ENCODE data around the gene ARHGAP25. TPM values are rescaled to one million over a fixed set of nuclear protein-coding genes. Genes with fewer than 3 reads are reported as not detected.

The ARHGAP25 gene
- total and polyA plus RNA-seq, 4 donors: 3.5 to 7.0 (median 5.3) TPM

- Histone ChIP-seq H3K27me3 (ENCODE audit: control insufficient read depth in 4 of 4, insufficient read depth in 4 of 4, low read length in 3 of 4) (no peaks in the 10 kb centered on the region), H3K9me3 (ENCODE audit: control insufficient read depth in 4 of 4, low read length in 3 of 4) (no peaks in the 10 kb centered on the region), H3K4me3 (ENCODE audit: low read depth in 1 of 3, low read length in 3 of 3) (no peak overlapping the region), H3K9ac (ENCODE audit: low read depth in 1 of 2, low read length in 2 of 2) (no peak overlapping the region), H3K27ac (ENCODE audit: low read depth in 1 of 2, low read length in 2 of 2) (no peak overlapping the region), H3K36me3 (ENCODE audit: control insufficient read depth in 4 of 4, insufficient read depth in 3 of 4, low read depth in 1 of 4, low read length in 3 of 4) (no peaks in the 10 kb centered on the region), H3K4me1 (ENCODE audit: control insufficient read depth in 4 of 4, insufficient read depth in 4 of 4, low read length in 3 of 4) (peaks cover 0 to 4% (median 0%) of the 10 kb centered on the region in 4 donors)
- no peak for TF ChIP-seq GABPA (IDR thresholded peaks at IDR 0.05 in 1 of 2, conservative IDR thresholded peaks at IDR 0.05 in 1 of 2)
- no peak for TF ChIP-seq HNF4G (IDR thresholded peaks at IDR 0.05)
- no peak for TF ChIP-seq RAD21 (IDR thresholded peaks at IDR 0.05)
- TF ChIP-seq ZBTB33 (IDR thresholded peaks at IDR 0.05): no peak
- TF ChIP-seq JUND (IDR thresholded peaks at IDR 0.05): no peak
- no peak for TF ChIP-seq HNF4A (conservative IDR thresholded peaks at IDR 0.05)
- TF ChIP-seq EGR1 (IDR thresholded peaks at IDR 0.05; ENCODE audit: low read depth in 2 of 2): no peak
- TF ChIP-seq SP1 (IDR thresholded peaks at IDR 0.05): no peak
- no peak for TF ChIP-seq ATF3 (IDR thresholded peaks at IDR 0.05)
- no peak for TF ChIP-seq MAX (IDR thresholded peaks at IDR 0.05)
- no peak for TF ChIP-seq REST (IDR thresholded peaks at IDR 0.05)
- TF ChIP-seq CTCF (IDR thresholded peaks at IDR 0.05; ENCODE audit: low read depth, low read length, missing input control): no peak
- no peak for TF ChIP-seq FOXA1 (IDR thresholded peaks at IDR 0.05)
- TF ChIP-seq RXRA (IDR thresholded peaks at IDR 0.05): no peak
- no peak for TF ChIP-seq YY1 (IDR thresholded peaks at IDR 0.05)
- TF ChIP-seq NR2F2 (IDR thresholded peaks at IDR 0.05): no peak
- TF ChIP-seq FOXA2 (IDR thresholded peaks at IDR 0.05): no peak
- DNase-seq (ENCODE audit: low spot score): no peak
Measured at GRCh38 chr2:68861330-68861729, 126.7 kb downstream of the ARHGAP25 start.

GRCh38 chr2:68862889-68863288 lies 128.3 kb downstream of the ARHGAP25 start:
- WGBS: 81% methylated on average over 7 of the region's 7 CpGs
- Histone ChIP-seq H3K9ac (ENCODE audit: low read depth in 1 of 2, low read length in 2 of 2) (no peak overlapping the region), H3K4me3 (ENCODE audit: low read depth in 1 of 3, low read length in 3 of 3) (no peak overlapping the region), H3K36me3 (ENCODE audit: control insufficient read depth in 4 of 4, insufficient read depth in 3 of 4, low read depth in 1 of 4, low read length in 3 of 4) (no peaks in the 10 kb centered on the region), H3K27me3 (ENCODE audit: control insufficient read depth in 4 of 4, insufficient read depth in 4 of 4, low read length in 3 of 4) (no peaks in the 10 kb centered on the region), H3K9me3 (ENCODE audit: control insufficient read depth in 4 of 4, low read length in 3 of 4) (no peaks in the 10 kb centered on the region), H3K4me1 (ENCODE audit: control insufficient read depth in 4 of 4, insufficient read depth in 4 of 4, low read length in 3 of 4) (peaks cover 0 to 5% (median 0%) of the 10 kb centered on the region in 4 donors), H3K27ac (ENCODE audit: low read depth in 1 of 2, low read length in 2 of 2) (no peak overlapping the region)
- no peak for DNase-seq (ENCODE audit: low spot score)
- TF ChIP-seq MAX (IDR thresholded peaks at IDR 0.05) (no peak), HNF4A (conservative IDR thresholded peaks at IDR 0.05) (no peak), HNF4G (IDR thresholded peaks at IDR 0.05) (no peak), NR2F2 (IDR thresholded peaks at IDR 0.05) (no peak), EGR1 (IDR thresholded peaks at IDR 0.05; ENCODE audit: low read depth in 2 of 2) (no peak), SP1 (IDR thresholded peaks at IDR 0.05) (no peak), REST (IDR thresholded peaks at IDR 0.05) (no peak), ATF3 (IDR thresholded peaks at IDR 0.05) (no peak), GABPA (IDR thresholded peaks at IDR 0.05 in 1 of 2, conservative IDR thresholded peaks at IDR 0.05 in 1 of 2) (no peak)
